GM12891 (cell line): ENCODE measurements around the gene KRT17.

Experiments used
- POLR2A ChIP-seq: IDR thresholded peaks from 2 replicates; pipeline ENCODE4 v1.6.1; 2011; ENCODE audit warnings: low read depth, low read length, control low read depth
- POLR2AphosphoS5 ChIP-seq: IDR thresholded peaks from 2 replicates; pipeline ENCODE4 v1.6.1; 2011; ENCODE audit warnings: low read depth, low read length, control low read depth
- POU2F2 ChIP-seq: IDR thresholded peaks from 2 replicates; pipeline ENCODE4 v1.6.1; 2011; ENCODE audit warnings: low read depth, mild to moderate bottlenecking, control low read depth, low read length, moderate library complexity
- SPI1 ChIP-seq: IDR thresholded peaks from 2 replicates; pipeline ENCODE4 v1.6.1; 2011; ENCODE audit warnings: low read depth, low read length, control low read depth
- TAF1 ChIP-seq: IDR thresholded peaks from 2 replicates; pipeline ENCODE4 v1.6.1; 2011; ENCODE audit warnings: low read depth, low read length, control low read depth

DNA sequence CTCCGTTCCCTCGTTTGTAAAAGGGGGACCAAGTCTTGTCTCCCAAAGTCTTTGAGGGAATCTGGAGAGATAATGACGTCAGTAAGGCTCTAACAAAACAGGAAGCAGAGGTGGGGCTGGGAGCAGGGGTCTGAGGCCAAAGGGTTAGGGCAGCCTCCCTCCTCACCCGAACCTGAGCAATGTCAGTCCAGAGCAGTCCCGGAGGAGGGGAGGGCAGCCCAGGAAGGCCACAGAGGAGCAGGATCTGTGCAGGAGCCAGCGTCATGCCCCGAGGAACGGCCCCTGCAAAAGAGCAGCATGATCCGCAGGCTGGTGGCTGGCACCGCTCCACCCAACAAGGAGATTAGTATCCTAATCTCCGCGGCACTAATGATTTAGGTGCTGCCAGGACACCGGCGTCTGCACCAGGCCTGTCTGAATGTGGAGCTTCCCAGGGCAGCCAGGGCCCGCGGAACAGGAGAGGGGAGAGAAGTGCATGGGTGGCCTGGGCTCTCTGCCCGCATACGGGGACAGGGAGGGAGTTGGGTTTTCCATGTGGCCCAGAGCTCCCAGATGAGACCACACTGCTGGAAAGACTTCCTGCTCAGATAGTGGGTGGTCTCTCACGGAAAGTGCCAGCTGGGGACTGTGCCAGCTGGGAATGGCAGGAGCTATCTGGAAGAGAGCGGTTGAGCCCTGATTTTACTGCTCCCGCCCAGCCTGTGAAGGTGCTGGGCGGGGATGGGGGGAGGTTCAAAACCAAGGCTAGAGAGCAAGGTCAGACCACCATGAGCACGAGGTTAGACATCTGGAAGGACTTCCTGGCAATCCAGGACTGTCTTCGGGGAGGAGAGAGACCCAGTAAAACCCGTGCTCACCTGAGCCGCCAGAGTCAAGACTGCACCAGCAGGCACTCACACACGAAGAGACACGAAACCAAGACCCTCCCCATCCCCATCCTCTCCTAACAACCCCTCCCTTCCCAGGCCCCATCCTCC lies 11.0 kb upstream of the KRT17 start:
- TF ChIP-seq POU2F2: no peak
- no peak for TF ChIP-seq TAF1
- TF ChIP-seq POLR2AphosphoS5: no peak
- TF ChIP-seq POLR2A: no peak
- TF ChIP-seq SPI1: no peak
